GM06990 (cell line): ENCODE results near the gene CCNL2.

Source experiments
- DNase-seq: peaks from one replicate; pipeline ENCODE4 v3.0.0-alpha.2; 2011; ENCODE audit not compliant: insufficient read length; ENCODE audit errors: extremely low read depth
- H3K27me3 ChIP-seq: replicated peaks from 2 replicates; pipeline ENCODE4 v1.6.0; 2011; ENCODE audit warnings: low read length; ENCODE audit not compliant: control insufficient read depth, insufficient read depth
- H3K36me3 ChIP-seq: 2 replicates; pipeline ENCODE4 v1.5.1; 2011; ENCODE audit warnings: low read length; ENCODE audit not compliant: control insufficient read depth, insufficient read depth
- H3K4me3 ChIP-seq: replicated peaks from 2 replicates; pipeline ENCODE4 v1.5.1; 2011; ENCODE audit warnings: low read depth, mild to moderate bottlenecking, control low read depth, low read length
- TF ChIP-seq, protein P1 (sequence below): IDR thresholded peaks from 2 replicates; pipeline ENCODE4 v1.5.1; 2011; ENCODE audit warnings: low read length, control low read depth, mild to moderate bottlenecking, inconsistent platforms; ENCODE audit not compliant: insufficient read depth, poor library complexity, severe bottlenecking

Gene CCNL2

DNA sequence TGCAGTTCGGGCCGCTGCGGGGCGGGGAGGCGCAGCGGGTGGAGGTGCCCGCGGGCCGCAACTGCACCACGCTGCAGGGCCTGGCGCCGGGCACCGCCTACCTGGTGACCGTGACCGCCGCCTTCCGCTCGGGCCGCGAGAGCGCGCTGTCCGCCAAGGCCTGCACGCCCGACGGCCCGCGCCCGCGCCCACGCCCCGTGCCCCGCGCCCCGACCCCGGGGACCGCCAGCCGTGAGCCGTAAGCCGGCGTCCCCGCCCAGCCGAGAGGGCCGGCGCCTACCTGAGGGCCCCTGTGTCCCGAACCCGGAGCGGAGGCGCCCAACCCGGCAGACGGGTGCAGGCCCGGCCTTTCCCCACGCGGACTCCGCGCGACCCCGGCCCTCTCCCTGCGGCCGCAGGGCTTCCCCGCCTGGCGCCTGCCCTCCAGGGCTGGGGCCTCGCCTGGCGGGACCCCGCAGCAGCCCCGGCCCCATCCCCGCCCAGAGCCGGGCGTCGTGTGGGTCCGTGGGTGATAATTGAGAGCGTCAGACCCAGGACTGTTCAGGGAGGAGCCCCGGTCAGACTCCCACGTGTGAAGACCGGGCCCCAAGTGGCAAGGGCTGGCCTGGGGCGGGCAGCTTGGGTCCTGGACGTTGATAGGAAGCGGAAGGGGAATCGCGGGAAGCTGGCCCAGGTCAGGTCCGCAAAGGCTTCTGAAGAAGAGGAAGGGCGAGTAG, 40.6 kb upstream of the CCNL2 start:
- Histone ChIP-seq H3K4me3 (no peak overlapping the region), H3K36me3 (no peaks in the 10 kb centered on the region), H3K27me3 (no peaks in the 10 kb centered on the region; the same call in 1 of the 2 replicates)
- no peak for DNase-seq
- TF ChIP-seq, protein P1, sequence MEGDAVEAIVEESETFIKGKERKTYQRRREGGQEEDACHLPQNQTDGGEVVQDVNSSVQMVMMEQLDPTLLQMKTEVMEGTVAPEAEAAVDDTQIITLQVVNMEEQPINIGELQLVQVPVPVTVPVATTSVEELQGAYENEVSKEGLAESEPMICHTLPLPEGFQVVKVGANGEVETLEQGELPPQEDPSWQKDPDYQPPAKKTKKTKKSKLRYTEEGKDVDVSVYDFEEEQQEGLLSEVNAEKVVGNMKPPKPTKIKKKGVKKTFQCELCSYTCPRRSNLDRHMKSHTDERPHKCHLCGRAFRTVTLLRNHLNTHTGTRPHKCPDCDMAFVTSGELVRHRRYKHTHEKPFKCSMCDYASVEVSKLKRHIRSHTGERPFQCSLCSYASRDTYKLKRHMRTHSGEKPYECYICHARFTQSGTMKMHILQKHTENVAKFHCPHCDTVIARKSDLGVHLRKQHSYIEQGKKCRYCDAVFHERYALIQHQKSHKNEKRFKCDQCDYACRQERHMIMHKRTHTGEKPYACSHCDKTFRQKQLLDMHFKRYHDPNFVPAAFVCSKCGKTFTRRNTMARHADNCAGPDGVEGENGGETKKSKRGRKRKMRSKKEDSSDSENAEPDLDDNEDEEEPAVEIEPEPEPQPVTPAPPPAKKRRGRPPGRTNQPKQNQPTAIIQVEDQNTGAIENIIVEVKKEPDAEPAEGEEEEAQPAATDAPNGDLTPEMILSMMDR, result no peak

DNA sequence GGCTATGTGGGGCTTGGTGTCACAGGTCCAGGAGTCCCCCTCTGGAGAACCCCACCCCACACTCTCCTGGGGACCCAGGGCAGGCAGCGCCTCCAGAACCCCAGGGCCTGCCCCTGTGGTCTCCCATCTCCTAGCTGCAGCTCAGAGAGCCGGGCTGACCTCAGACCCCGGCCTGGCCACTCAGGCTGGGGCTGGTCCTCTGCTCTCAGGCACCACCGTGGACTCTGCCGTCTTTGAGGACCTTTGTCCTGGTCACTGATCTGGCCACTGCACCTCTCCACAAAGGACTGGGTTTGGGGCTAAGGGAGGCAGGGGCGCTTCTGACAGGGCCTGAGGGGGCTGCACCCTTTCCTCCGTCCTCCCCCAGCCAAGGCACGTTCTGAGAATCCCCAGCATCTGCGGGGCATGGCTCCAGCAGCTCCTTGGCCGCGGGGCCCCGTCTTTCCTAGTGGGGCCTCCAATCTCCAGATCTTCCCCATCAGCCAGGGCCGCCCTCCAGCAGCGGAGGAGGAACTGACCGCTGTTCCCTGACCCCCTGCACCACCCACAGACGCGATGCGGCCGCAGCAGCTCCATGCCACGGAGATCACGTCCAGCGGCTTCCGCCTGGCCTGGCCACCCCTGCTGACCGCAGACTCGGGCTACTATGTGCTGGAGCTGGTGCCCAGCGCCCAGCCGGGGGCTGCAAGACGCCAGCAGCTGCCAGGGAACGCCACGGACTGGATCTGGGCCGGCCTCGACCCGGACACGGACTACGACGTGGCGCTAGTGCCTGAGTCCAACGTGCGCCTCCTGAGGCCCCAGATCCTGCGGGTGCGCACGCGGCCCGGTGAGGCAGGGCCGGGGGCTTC, 39.6 kb upstream of the CCNL2 start:
- no peaks in the 10 kb centered on the region for H3K36me3 ChIP-seq

DNA sequence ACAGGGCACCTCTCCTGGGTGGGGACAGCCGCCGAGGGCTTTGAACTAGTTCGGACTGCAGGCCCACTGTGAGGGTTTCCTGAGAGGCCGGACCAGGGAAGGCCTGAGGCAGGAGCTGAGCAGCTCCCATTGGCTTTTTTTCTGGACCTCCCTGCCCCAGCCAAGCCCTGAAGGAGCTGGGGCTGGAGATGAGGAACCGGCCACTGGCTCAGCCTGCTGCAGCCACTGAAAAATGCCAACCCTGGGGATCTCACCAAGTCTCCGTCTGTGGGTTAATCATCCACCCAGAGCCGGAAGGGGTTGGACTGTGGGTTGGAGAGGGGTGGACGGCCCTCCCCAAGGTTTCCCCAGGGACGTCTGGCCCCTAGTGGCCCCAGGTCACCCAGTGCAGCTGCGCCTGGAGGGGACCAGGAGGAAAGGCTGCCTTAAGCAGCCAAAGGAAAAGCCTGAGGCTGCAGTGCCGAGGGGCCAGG, 38.8 kb upstream of the CCNL2 start:
- Histone ChIP-seq H3K27me3 (no peaks in the 10 kb centered on the region; the same call in 1 of the 2 replicates), H3K4me3 (no peak overlapping the region), H3K36me3 (no peaks in the 10 kb centered on the region)
- DNase-seq, result no peak
- TF ChIP-seq, protein P1, result no peak

More for the DNA sequence above, 39.6 kb upstream of the CCNL2 start:
- no peak for DNase-seq
- TF ChIP-seq, protein P1, result no peak
- H3K27me3 ChIP-seq, result no peaks in the 10 kb centered on the region; the same call in 1 of the 2 replicates
- H3K4me3 ChIP-seq, result no peak overlapping the region

DNA sequence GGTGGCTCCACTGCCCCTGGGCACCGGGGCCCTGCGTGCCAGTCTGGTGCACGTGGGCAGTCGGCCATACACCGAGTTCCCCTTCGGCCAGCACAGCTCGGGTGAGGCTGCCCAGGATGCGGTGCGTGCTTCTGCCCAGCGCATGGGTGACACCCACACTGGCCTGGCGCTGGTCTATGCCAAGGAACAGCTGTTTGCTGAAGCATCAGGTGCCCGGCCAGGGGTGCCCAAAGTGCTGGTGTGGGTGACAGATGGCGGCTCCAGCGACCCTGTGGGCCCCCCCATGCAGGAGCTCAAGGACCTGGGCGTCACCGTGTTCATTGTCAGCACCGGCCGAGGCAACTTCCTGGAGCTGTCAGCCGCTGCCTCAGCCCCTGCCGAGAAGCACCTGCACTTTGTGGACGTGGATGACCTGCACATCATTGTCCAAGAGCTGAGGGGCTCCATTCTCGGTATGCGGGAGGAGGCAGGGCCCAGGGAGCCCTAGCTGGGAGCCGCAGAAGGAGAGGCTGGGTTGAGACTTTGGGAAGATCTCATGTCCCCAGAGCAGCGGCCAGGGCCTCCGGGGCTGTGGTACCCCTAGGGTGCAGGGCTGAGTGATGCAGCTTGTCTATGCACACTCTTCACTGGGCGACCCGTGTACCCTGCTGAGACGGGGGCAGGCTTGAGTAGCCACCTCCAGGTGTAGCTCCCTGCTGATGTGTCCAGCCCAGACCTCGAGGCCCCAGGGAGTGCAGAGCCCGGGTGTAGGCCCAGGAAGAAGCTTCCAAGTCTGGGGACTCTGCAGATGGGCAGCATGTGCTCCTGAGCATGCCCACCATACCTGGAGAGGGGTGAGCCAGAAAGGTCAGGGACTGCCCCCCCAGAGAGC, 38.1 kb upstream of the CCNL2 start:
- no peak overlapping the region for H3K4me3 ChIP-seq
- DNase-seq, result no peak

DNA sequence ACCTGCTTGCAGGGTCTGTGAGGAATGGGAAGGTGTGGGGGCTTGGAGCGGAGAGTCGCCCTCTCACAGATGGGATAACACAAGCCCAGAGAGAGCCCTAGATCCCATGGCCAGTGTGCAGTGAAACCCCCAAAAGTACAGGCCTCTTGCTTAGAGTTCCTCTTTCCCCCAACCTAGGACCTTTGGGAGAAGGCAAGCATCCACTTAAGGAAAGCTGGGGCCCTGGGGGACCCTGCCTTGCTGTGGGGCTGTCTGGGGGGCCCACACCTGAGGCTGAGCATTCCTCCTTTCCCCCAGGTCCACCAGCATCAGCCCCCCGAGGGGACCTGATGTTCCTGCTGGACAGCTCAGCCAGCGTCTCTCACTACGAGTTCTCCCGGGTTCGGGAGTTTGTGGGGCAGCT, 37.5 kb upstream of the CCNL2 start:
- TF ChIP-seq, protein P1, result no peak
- no peaks in the 10 kb centered on the region for H3K36me3 ChIP-seq
- no peaks in the 10 kb centered on the region; the same call in 1 of the 2 replicates for H3K27me3 ChIP-seq
- no peak overlapping the region for H3K4me3 ChIP-seq
- no peak for DNase-seq

More for the DNA sequence above, 38.1 kb upstream of the CCNL2 start:
- H3K27me3 ChIP-seq, result no peaks in the 10 kb centered on the region; the same call in 1 of the 2 replicates
- TF ChIP-seq, protein P1, result no peak
- no peaks in the 10 kb centered on the region for H3K36me3 ChIP-seq
